Head of caudate nucleus (tissue), 42 donors: ENCODE measurements around the gene FCAR.
"Not testable (repeated sequence)": the region's sequence is repeated elsewhere in the genome, so short reads cannot be mapped to it uniquely, and the experiment has no call there.

Experiments used
- DNase-seq, 42 donors: peaks; one replicate each; pipeline versions ENCODE4 v3.0.0 to v3.0.0-alpha.2; 2020 to 2021; ENCODE audit warnings: mixed read lengths in 7 of 42
- intact Hi-C: fragments of 100-400 bp; cut with DNase I; formaldehyde crosslinking; loops from one replicate; pipeline ENCODE4 v1.15.0; 2022

The FCAR gene

GRCh38 chr19:54888239-54888638 lies 14.2 kb downstream of the FCAR start:
- intact Hi-C loops, result no loop called here
- peak in 10 of 42 donors; percentile 5 to 46 (median 14) for DNase-seq

GRCh38 chr19:54889566-54889965 lies 15.5 kb downstream of the FCAR start:
- intact Hi-C loops, result no loop called here
- no peak for DNase-seq

GRCh38 chr19:54893406-54893805 lies 19.4 kb downstream of the FCAR start:
- intact Hi-C loops, result no loop called here
- no peak for DNase-seq

DNA sequence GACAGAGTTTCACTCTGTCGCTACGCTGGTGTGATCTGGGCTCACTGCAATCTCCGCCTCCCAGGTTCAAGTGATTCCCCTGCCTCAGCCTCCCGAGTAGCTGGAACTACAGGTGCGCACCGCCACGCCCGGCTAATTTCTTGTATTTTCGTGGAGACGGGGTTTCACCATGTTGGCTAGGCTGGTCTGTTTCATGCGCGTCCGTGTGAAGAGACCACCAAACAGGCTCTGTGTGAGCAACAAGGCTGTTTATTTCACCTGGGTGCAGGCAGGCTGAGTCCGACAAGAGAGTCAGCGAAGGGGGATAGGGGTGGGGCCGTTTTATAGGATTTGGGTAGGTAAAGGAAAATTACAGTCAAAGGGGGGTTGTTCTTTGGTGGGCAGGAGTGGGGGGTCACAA lies 20.1 kb downstream of the FCAR start:
- intact Hi-C loops, DNase-seq: not testable (repeated sequence)

GRCh38 chr19:54896036-54896435 lies 22.0 kb downstream of the FCAR start:
- DNase-seq, result peak in 2 of 42 donors; percentile 17 to 45
- intact Hi-C loops, result no loop called here

DNA sequence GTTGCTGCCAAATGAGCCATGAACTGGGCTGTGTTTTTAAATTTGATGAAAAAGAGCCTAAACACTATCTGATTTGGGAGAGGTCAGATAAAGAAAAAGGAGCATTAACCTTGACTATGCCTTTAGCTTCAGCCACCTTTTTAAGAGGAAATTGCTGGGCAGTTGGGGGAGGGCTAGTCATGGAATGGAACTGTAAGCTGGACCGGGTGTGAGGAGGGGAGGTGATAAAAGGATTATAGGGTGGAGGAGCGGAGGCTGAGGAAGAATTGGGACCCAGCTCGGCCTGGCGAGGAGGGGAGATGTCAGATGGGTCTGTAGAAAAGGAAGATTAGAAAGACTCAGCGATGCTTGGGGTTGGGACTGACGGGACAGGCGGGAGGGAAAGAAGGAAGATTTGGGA lies 24.6 kb downstream of the FCAR start:
- peak in 1 of 42 donors; percentile 1 for DNase-seq
- intact Hi-C loops, result not testable (repeated sequence)

- DNase-seq, intact Hi-C loops: not testable (repeated sequence)
Measured at GRCh38 chr19:54899646-54900045, 25.6 kb downstream of the FCAR start.

GRCh38 chr19:54901153-54901552 lies 27.1 kb downstream of the FCAR start:
- intact Hi-C loops, DNase-seq: not testable (repeated sequence)

DNA sequence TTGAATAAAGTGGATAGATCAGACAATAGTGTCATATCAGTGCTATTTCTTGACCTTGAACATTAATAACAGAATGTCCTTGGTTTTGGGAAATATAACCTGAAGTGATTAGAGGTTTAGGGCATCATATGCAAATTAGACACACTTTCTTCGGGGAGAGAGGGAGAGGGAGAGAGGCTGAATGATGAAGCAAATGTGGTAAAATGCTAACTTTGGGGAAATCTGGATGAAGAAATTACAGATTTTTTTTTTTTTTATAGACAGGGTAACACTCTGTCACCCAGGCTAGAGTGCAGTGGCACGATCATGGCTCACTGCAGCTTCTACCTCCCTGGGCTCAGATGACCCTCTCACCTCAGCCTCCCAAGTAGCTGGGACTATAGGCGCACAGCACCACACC lies 28.0 kb downstream of the FCAR start:
- intact Hi-C loops, result no loop called here
- DNase-seq, result no peak

DNA sequence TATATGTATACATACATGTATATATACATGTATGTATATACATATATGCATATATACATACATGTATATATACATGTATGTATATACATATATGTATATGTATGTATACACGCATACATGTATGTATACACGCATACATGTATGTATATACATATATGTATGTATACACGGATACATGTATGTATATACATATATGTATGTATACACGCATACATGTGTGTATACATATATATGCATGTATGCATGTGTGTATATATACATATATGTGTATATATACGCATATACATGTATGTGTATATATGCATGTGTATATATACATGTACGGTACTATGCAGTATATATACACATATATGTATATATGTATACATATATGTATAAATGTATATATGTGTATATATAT lies 29.3 kb downstream of the FCAR start:
- DNase-seq, result no peak
- intact Hi-C loops, result no loop called here

DNA sequence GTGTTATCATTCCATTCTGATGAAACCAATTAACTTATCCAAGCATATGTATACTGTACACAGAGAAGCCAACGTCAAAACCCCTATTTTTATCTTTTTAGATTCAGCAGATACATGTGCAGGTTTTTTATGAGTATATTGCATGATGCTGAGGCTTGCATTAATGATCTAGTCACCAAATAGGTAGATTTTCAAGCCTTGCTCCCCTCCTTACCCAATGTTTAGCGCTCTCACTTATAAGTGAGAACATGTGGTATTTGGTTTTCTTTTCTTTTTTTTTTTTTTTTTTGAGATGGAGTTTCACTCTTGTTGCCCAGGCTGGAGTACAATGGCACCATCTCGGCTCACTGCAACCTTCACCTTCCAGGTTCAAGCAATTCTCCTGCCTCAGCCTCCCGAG lies 30.2 kb downstream of the FCAR start:
- intact Hi-C loops, DNase-seq: not testable (repeated sequence)

GRCh38 chr19:54905421-54905802 lies 31.4 kb downstream of the FCAR start:
- intact Hi-C loops, result no loop called here
- DNase-seq, result no peak

DNA sequence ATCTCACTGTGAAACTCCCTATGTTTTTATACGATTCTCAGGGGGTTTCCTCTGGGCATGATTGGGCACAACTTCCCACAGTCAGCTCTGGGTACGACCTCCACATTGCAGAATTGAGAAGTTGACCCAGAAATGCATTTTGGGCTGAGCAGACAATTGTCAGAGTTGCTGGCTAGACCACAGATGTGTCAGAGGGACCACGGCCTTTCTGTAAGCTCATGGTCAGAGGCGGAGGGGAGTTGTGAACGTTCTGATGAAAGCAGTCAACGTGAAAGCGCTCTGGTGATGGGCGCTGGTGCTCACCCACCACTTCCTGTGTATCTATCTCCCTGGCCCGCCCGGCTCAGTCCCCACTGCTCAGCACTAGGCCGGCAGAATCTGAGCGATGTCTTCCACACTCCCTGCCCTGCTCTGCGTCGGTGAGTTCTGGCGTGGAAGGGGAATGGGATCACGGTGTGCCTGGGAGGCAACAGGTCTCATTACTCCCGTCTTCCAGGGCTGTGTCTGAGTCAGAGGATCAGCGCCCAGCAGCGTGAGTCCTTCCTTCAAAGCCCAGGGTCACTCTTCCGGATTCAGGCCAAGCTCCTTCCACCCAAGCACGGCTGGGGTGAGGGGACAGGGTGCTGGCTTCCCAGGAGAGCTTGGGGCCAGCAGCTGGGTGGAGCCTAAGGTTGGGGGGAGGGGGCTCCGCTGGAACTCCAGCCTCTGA lies 31.9 kb downstream of the FCAR start, which contains the start of gene NCR1:
TSS of gene NCR1 (plus strand) at position 346 of the 709 bp plus-strand sequence. CDS start at position 386, 40 bp downstream.
- DNase-seq, result no peak
- intact Hi-C loops, result no loop called here

- DNase-seq, result no peak
- intact Hi-C loops, result no loop called here
Measured at GRCh38 chr19:54906819-54907218, 32.8 kb downstream of the FCAR start.

DNA sequence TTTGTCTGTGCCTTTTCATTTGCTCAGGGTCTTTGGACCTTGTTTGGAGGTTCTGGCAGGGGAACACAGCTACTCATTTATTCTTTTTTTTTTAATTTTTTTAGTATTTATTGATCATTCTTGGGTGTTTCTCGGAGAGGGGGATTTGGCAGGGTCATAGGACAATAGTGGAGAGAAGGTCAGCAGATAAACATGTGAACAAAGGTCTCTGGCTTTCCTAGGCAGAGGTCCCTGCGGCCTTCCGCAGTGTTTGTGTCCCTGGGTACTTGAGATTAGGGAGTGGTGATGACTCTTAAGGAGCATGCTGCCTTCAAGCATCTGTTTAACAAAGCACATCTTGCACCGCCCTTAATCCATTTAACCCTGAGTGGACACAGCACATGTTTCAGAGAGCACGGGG lies 33.9 kb downstream of the FCAR start:
- not testable (repeated sequence) for DNase-seq

GRCh38 chr19:54916822-54917221 lies 42.8 kb downstream of the FCAR start:
- intact Hi-C loops, result no loop called here
- DNase-seq, result peak in 3 of 42 donors; percentile 1 to 5 (median 5)

More for the DNA sequence above, 33.9 kb downstream of the FCAR start:
- intact Hi-C loops, result not testable (repeated sequence)

GRCh38 chr19:54918499-54918898 lies 44.5 kb downstream of the FCAR start:
- no peak for DNase-seq
- intact Hi-C loops, result no loop called here

DNA sequence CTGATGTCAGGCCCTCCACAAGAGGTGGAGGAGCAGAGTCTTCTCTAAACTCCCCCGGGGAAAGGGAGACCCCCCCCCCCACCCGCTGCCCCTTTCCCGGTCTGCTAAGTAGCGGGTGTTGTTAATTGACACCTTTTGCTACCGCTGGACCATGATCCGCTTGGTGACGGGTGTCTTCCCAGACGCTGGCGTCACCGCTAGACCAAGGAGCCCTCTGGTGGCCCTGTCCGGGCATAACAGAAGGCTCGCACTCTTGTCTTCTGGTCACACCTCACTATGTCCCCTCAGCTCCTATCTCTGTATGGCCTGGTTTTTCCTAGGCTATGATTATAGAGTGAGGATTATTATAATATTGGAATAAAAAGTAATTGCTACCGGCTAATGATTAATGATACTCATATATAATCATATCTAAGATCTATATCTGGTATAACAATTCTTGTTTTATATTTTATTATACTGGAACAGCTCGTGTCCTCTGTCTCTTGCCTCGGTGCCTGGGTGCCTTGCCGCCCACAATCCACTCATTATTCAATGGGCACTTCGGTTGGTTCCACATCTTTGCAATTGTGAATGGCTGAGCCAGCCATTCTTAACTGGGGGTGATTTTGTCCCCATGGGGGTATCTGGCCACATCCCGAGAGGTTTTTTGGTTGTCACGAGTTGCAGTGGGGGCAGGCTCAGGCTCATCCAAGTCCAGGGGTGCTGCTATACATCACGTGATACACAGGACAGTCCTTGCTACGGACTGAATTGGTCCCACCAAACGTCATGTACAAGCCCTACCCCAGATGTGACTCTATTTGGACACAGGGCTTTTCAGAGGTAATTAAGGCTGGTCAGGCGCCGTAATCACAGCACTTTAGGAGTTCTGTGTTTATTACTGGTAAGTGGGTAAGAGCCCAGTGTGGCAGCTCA lies 45.9 kb downstream of the FCAR start:
- intact Hi-C loops, result not testable (repeated sequence)

DNA sequence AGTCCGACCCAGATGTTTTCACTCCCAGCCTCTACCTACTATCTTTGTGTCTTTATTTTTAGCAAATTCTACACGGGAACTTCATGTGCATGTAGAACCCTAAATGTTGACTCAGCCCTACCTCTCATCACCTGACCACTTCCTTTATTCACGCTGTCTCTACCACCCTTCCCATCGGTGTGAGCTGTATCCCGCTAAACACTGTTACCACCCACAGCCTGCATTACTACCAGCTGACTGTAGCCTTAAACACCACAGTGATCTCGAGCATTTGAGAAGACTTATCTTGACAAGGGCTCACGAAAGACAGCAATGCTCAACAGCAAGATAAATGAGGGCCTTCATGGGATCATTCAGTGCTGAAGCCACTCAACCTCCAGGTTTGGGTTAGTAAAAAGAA lies 47.0 kb downstream of the FCAR start:
- intact Hi-C loops, result no loop called here
- no peak for DNase-seq

More for the DNA sequence above, 45.9 kb downstream of the FCAR start:
- peak in 12 of 42 donors; percentile 3 to 42 (median 17) for DNase-seq

- intact Hi-C loops, result no loop called here
- no peak for DNase-seq
Measured at GRCh38 chr19:54923276-54923675, 49.2 kb downstream of the FCAR start.
